Activated naive CD8-positive, alpha-beta T cell treated with anti-CD3 and anti-CD28 coated beads for 36 hours (primary cell): ENCODE results near the gene GLIS1. TPM values are rescaled to one million over a fixed set of nuclear protein-coding genes. Genes with fewer than 3 reads are reported as not detected.

Experiments
- DNase-seq: peaks from one replicate; pipeline ENCODE4 v3.0.0; 2021
- H3K27ac Mint-ChIP-seq: one replicate; pipeline ENCODE4 v1.8.0; 2022; ENCODE audit warnings: mild to moderate bottlenecking, moderate library complexity, mixed read lengths
- H3K27me3 Mint-ChIP-seq: one replicate; pipeline ENCODE4 v1.8.0; 2022; ENCODE audit warnings: mild to moderate bottlenecking, mixed read lengths
- H3K36me3 Mint-ChIP-seq: one replicate; pipeline ENCODE4 v1.8.0; 2021; ENCODE audit warnings: mild to moderate bottlenecking, mixed read lengths
- H3K4me1 Mint-ChIP-seq: one replicate; pipeline ENCODE4 v1.8.0; 2021; ENCODE audit warnings: mixed read lengths
- H3K4me3 Mint-ChIP-seq: one replicate; pipeline ENCODE4 v1.8.0; 2022; ENCODE audit warnings: mild to moderate bottlenecking, moderate library complexity, mixed read lengths
- H3K9me3 Mint-ChIP-seq: one replicate; pipeline ENCODE4 v1.8.0; 2022; ENCODE audit warnings: mixed read lengths
- total RNA-seq, 2 experiments: library from RNA; stranded (reverse); gene quantifications; one replicate each; pipeline ENCODE4 v1.2.3, GENCODE V29; 2021

GLIS1 gene
- total RNA-seq, 2 experiments from 2014 or later, result 0.10 TPM; not detected in 1

DNA sequence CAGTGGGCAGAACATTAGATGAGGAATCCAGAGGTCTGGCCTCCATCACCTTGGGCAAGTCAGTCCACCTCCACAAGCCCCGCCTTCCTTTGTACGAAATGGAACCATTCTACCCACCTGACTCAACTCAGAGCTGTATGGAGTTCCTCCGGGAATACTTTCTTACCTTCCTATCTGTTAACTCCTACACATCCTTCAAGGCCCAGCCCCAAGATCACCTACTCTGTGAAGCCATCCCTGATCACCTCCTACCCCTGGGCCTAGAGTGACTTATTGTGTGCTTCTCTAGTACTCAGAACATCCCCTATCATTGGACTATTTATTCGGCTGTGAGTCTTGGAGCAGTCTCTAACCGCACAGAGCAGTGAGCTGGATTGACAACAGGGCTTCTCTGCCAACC, 66.7 kb downstream of the GLIS1 start:
- H3K4me1 Mint-ChIP-seq, result no peaks in the 10 kb centered on the region
- H3K4me3 Mint-ChIP-seq, result no peak overlapping the region
- no peaks in the 10 kb centered on the region for H3K36me3 Mint-ChIP-seq
- no peaks in the 10 kb centered on the region for H3K9me3 Mint-ChIP-seq
- no peak for DNase-seq
- no peak overlapping the region for H3K27ac Mint-ChIP-seq
- H3K27me3 Mint-ChIP-seq, result no peaks in the 10 kb centered on the region

- no peaks in the 10 kb centered on the region for H3K36me3 Mint-ChIP-seq
- H3K4me1 Mint-ChIP-seq, result no peaks in the 10 kb centered on the region
- H3K27me3 Mint-ChIP-seq, result no peaks in the 10 kb centered on the region
- no peak for DNase-seq
- H3K9me3 Mint-ChIP-seq, result no peaks in the 10 kb centered on the region
- no peak overlapping the region for H3K4me3 Mint-ChIP-seq
- H3K27ac Mint-ChIP-seq, result no peak overlapping the region
Observed at GRCh38 chr1:53669621-53670191, 69.3 kb downstream of the GLIS1 start.

GRCh38 chr1:53666566-53666965, 72.4 kb downstream of the GLIS1 start:
- Mint-ChIP-seq H3K9me3 (no peaks in the 10 kb centered on the region), H3K36me3 (no peaks in the 10 kb centered on the region), H3K4me3 (no peak overlapping the region), H3K27ac (no peak overlapping the region), H3K27me3 (no peaks in the 10 kb centered on the region), H3K4me1 (no peaks in the 10 kb centered on the region)
- no peak for DNase-seq

DNA sequence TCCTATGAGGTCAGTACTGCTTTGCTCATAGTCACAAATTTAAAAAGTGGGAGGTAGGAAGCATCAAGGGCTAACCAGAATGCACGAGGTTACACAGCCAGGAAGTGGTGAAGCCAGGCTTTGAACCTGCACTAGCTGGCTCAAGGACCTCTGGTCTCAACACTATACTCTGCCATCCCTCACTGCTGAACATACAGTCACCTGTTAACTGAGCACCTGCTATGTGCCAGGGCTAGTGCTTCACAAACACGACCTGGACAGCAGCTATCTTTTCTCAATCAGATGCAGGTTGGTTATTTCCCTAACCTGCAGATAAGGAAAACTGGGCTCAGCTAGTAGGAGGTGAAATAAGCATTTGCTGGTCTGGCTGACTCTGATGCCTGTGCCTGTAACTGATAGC, 73.0 kb downstream of the GLIS1 start:
- no peak overlapping the region for H3K27ac Mint-ChIP-seq
- no peaks in the 10 kb centered on the region for H3K4me1 Mint-ChIP-seq
- H3K4me3 Mint-ChIP-seq, result no peak overlapping the region
- DNase-seq, result no peak
- no peaks in the 10 kb centered on the region for H3K36me3 Mint-ChIP-seq
- no peaks in the 10 kb centered on the region for H3K9me3 Mint-ChIP-seq
- no peaks in the 10 kb centered on the region for H3K27me3 Mint-ChIP-seq

GRCh38 chr1:53663529-53664300, 75.2 kb downstream of the GLIS1 start:
- DNase-seq, result no peak
- Mint-ChIP-seq H3K27ac (no peak overlapping the region), H3K4me3 (no peak overlapping the region), H3K9me3 (no peaks in the 10 kb centered on the region), H3K27me3 (no peaks in the 10 kb centered on the region), H3K4me1 (no peaks in the 10 kb centered on the region), H3K36me3 (no peaks in the 10 kb centered on the region)

DNA sequence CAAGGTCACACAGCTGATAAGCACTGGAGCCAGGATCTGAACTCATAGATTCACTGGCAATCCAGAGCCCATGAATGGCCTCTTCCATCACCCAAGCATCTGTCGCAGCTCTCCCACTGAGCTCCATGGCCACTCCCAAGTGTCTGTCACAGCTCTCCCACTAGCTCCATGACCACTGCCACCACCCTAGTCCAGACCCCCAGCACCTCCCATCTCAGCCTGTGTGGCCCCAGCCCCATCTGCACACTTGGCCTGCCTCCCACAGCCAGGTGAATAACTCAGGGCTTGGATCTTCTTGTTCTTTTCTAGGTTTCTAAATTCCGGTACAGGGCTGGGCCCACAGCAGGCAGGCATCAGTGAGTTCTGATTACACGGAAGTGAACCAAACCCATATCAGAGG, 76.0 kb downstream of the GLIS1 start:
- Mint-ChIP-seq H3K4me3 (no peak overlapping the region), H3K27ac (no peak overlapping the region), H3K27me3 (no peaks in the 10 kb centered on the region), H3K4me1 (no peaks in the 10 kb centered on the region), H3K36me3 (no peaks in the 10 kb centered on the region), H3K9me3 (no peaks in the 10 kb centered on the region)
- no peak for DNase-seq

DNA sequence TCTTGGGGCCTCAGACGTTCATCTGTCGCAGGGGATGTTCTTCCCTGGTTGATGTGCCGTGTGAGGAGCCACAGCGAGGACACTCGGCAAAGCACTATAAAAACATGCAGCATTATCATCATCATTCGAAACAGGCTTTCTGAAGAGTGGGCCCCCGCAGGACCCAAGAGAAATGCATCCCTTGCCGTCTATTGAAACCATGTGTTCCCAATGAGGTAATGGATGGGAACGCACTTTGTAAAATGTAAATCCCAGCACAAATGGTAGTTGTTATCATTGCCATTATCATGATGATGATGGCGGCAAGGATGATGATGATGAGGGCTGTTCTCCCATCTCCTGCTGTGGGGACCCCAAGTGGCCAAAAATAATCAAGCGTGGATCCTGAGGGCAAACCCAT, 76.8 kb downstream of the GLIS1 start:
- Mint-ChIP-seq H3K27ac (no peak overlapping the region), H3K4me1 (no peaks in the 10 kb centered on the region), H3K4me3 (no peak overlapping the region), H3K27me3 (no peaks in the 10 kb centered on the region), H3K9me3 (no peaks in the 10 kb centered on the region), H3K36me3 (no peaks in the 10 kb centered on the region)
- no peak for DNase-seq

GRCh38 chr1:53661496-53661895, 77.5 kb downstream of the GLIS1 start:
- Mint-ChIP-seq H3K36me3 (no peaks in the 10 kb centered on the region), H3K27ac (no peak overlapping the region), H3K4me3 (no peak overlapping the region), H3K27me3 (no peaks in the 10 kb centered on the region), H3K9me3 (no peaks in the 10 kb centered on the region), H3K4me1 (no peaks in the 10 kb centered on the region)
- DNase-seq, result no peak

DNA sequence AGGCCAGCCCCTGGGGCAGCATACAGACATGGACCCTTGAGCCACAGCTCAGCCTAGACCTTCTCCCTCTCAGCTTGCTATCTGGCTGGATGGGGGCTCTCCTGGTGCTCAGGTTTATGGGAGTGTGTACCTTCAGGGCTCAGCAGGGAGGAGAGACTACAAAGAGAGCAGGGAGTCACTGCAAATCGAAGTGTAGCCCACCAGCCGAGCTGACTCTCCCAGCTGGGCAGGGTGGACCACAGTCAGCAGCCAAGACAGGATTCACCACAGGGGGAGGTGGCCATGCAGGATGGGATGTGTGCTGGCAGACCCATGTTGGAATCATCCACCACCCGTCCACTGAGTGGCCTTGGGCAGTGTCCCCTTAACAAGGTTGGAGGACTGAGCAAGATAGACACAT, 78.3 kb downstream of the GLIS1 start:
- H3K27ac Mint-ChIP-seq, result no peak overlapping the region
- H3K4me1 Mint-ChIP-seq, result no peaks in the 10 kb centered on the region
- H3K9me3 Mint-ChIP-seq, result no peaks in the 10 kb centered on the region
- H3K36me3 Mint-ChIP-seq, result no peaks in the 10 kb centered on the region
- H3K4me3 Mint-ChIP-seq, result no peak overlapping the region
- H3K27me3 Mint-ChIP-seq, result no peaks in the 10 kb centered on the region
- DNase-seq, result no peak

DNA sequence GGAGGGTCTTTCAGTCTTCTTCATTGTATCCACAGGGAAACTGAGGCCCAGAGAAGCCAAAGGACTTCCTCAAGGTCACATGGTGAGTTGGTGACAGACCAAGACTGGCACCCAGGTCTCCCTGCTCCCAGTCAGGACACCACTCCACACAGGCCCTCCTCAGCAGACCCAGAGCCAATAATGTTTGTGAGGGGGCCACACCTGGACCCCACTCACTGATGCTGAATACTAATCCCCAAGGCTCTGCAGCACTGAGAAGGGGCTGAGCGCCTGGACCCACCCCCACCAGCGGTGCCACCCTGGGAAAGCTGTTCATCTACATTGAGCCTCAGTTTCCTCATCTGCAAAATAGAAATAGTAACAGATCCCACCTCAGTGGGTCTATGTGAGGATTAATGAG, 79.5 kb downstream of the GLIS1 start:
- no peak overlapping the region for H3K4me3 Mint-ChIP-seq
- H3K27me3 Mint-ChIP-seq, result no peaks in the 10 kb centered on the region
- DNase-seq, result no peak
- H3K9me3 Mint-ChIP-seq, result no peaks in the 10 kb centered on the region
- H3K36me3 Mint-ChIP-seq, result no peaks in the 10 kb centered on the region
- H3K27ac Mint-ChIP-seq, result no peak overlapping the region
- no peaks in the 10 kb centered on the region for H3K4me1 Mint-ChIP-seq

GRCh38 chr1:53658489-53659230, 80.3 kb downstream of the GLIS1 start:
- DNase-seq, result no peak
- Mint-ChIP-seq H3K9me3 (no peaks in the 10 kb centered on the region), H3K36me3 (no peaks in the 10 kb centered on the region), H3K4me3 (no peak overlapping the region), H3K27me3 (no peaks in the 10 kb centered on the region), H3K27ac (no peak overlapping the region), H3K4me1 (no peaks in the 10 kb centered on the region)

- H3K36me3 Mint-ChIP-seq, result no peaks in the 10 kb centered on the region
- no peaks in the 10 kb centered on the region for H3K27me3 Mint-ChIP-seq
- H3K4me1 Mint-ChIP-seq, result no peaks in the 10 kb centered on the region
- H3K27ac Mint-ChIP-seq, result no peak overlapping the region
- no peak for DNase-seq
- H3K4me3 Mint-ChIP-seq, result no peak overlapping the region
- no peaks in the 10 kb centered on the region for H3K9me3 Mint-ChIP-seq
Observed at GRCh38 chr1:53657891-53658396, 81.0 kb downstream of the GLIS1 start.

GRCh38 chr1:53657531-53657805, 81.5 kb downstream of the GLIS1 start:
- no peaks in the 10 kb centered on the region for H3K27me3 Mint-ChIP-seq
- H3K36me3 Mint-ChIP-seq, result no peaks in the 10 kb centered on the region
- H3K9me3 Mint-ChIP-seq, result no peaks in the 10 kb centered on the region
- H3K4me3 Mint-ChIP-seq, result no peak overlapping the region
- H3K4me1 Mint-ChIP-seq, result no peaks in the 10 kb centered on the region
- H3K27ac Mint-ChIP-seq, result no peak overlapping the region
- DNase-seq, result no peak

- H3K4me1 Mint-ChIP-seq, result no peaks in the 10 kb centered on the region
- no peaks in the 10 kb centered on the region for H3K27me3 Mint-ChIP-seq
- H3K27ac Mint-ChIP-seq, result no peak overlapping the region
- DNase-seq, result no peak
- H3K4me3 Mint-ChIP-seq, result no peak overlapping the region
- H3K9me3 Mint-ChIP-seq, result no peaks in the 10 kb centered on the region
- no peaks in the 10 kb centered on the region for H3K36me3 Mint-ChIP-seq
Observed at GRCh38 chr1:53656747-53657530, 82.0 kb downstream of the GLIS1 start.
